ENCODE results near the gene CYP3A4. TPM values are rescaled to one million over a fixed set of nuclear protein-coding genes. Genes with fewer than 3 reads are reported as not detected.

CYP3A4 gene
- total RNA-seq, 1 experiment from 2014 or later: not detected

DNA sequence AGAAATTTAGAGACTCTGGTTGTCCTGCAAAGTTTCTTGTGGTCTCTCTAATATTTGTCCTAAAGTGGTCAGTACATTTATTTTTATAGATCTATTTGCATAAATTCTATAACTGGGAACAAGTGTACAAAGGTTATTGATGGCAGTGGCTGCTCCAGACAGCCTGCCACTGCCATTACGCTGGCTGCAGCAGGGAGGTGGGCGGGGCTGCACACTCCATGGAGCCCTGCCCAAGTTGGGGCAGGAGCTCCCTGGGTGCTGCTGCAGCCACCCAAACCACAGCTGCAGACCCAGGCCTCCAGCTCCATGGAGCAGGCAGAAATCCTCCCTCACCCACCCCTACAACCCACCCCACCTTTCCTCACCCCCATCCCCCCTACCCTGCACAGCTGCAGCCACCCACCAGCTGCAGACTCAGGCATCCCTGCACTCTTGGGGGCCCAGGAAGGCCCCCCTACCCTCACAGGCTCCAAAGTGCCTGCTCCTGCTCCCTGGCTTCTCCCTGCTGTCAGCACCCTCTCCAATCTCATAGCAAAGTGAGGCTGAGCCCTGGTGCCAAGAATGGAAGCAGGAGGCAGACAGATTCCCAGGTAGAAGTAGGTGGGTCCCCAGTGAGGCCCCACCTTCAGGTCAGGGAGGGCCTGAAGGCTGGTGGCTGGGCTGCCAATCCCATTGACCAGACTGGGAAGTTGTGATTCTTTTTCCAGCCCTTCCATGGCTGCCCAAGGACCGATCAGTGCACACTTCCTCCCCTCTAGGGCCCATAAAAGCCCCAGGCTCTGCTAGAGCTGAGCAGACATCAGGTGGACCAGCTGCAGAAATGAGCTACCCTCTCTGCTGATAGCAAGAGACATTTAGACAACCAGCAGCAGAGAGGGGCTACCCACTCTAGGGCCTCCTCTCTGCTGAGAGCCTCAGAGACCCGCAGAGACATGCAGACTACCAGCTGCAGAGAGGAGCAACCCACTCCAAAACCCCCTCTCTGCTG, 39.0 kb upstream of the CYP3A4 start:
- Mint-ChIP-seq H3K4me1 (peaks cover 2 to 4% of the 10 kb centered on the region in 2 experiments; a peak in 1 of 4 replicates), H3K27me3 (ENCODE audit: low read depth) (peaks cover 8% of the 10 kb centered on the region), H3K27ac (no peak overlapping the region), H3K36me3 (ENCODE audit: insufficient read depth in 1 of 3, low read depth in 3 of 3) (no peaks in the 10 kb centered on the region), H3K4me3 (no peak overlapping the region), H3K9me3 (no peaks in the 10 kb centered on the region)
- Histone ChIP-seq H3K4me1 (ENCODE audit: insufficient read depth, low read length) (no peaks in the 10 kb centered on the region), H3K27ac (ENCODE audit: insufficient read length, low read depth, low read length) (no peak overlapping the region), H2BK5ac (ENCODE audit: insufficient read length, low read length) (no peak overlapping the region), H3K56ac (ENCODE audit: insufficient read length, low read depth, low read length) (no peak overlapping the region), H2AFZ (ENCODE audit: low read length) (no peak overlapping the region), H2BK12ac (ENCODE audit: insufficient read length, low read depth, low read length) (no peak overlapping the region), H4K8ac (replicated peaks; ENCODE audit: insufficient read length, low read depth, low read length) (no peak overlapping the region), H3K79me2 (ENCODE audit: insufficient read depth, low read length) (no peaks in the 10 kb centered on the region), H4K5ac (ENCODE audit: insufficient read length, low read depth, low read length) (no peak overlapping the region), H3T11ph (ENCODE audit: low read length) (no peak overlapping the region), H3K27me3 (ENCODE audit: insufficient read depth, low read length) (no peaks in the 10 kb centered on the region), H3K23me2 (ENCODE audit: insufficient read length, low read depth, low read length, poor library complexity, severe bottlenecking) (no peaks in the 10 kb centered on the region), H3K18ac (ENCODE audit: insufficient read length, low read depth, low read length) (no peak overlapping the region), H4K20me1 (ENCODE audit: control insufficient read depth, insufficient read depth, insufficient read length) (no peaks in the 10 kb centered on the region), H3K4ac (ENCODE audit: low read depth, low read length) (no peak overlapping the region), H4K91ac (ENCODE audit: insufficient read length, low read depth, low read length) (no peak overlapping the region), H3K79me1 (ENCODE audit: insufficient read depth, low read depth, low read length, poor library complexity, severe bottlenecking) (no peaks in the 10 kb centered on the region), H3K23ac (ENCODE audit: insufficient read length, low read depth, low read length) (no peak overlapping the region), H3K9ac (ENCODE audit: extremely low read depth, insufficient read length, low read length) (no peak overlapping the region), H3K4me2 (ENCODE audit: insufficient read depth, insufficient read length, low read length) (no peak overlapping the region), H2AK5ac (ENCODE audit: insufficient read length, low read length) (no peak overlapping the region), H3K9me3 (ENCODE audit: control insufficient read depth, low read depth, low read length) (no peaks in the 10 kb centered on the region), H2BK120ac (ENCODE audit: low read depth, low read length, poor library complexity, severe bottlenecking) (no peak overlapping the region), H2BK15ac (ENCODE audit: low read depth, low read length) (no peak overlapping the region), H3K14ac (ENCODE audit: insufficient read depth, low read length) (no peak overlapping the region), H2BK20ac (ENCODE audit: low read depth, low read length, poor library complexity, severe bottlenecking) (no peak overlapping the region)
- WGBS (ENCODE audit: extremely low coverage, insufficient read length, low lambda C conversion rate): no CpG with 5 or more reads among the region's 4 CpGs
- no peak for DNase-seq
- TF ChIP-seq, protein P1, sequence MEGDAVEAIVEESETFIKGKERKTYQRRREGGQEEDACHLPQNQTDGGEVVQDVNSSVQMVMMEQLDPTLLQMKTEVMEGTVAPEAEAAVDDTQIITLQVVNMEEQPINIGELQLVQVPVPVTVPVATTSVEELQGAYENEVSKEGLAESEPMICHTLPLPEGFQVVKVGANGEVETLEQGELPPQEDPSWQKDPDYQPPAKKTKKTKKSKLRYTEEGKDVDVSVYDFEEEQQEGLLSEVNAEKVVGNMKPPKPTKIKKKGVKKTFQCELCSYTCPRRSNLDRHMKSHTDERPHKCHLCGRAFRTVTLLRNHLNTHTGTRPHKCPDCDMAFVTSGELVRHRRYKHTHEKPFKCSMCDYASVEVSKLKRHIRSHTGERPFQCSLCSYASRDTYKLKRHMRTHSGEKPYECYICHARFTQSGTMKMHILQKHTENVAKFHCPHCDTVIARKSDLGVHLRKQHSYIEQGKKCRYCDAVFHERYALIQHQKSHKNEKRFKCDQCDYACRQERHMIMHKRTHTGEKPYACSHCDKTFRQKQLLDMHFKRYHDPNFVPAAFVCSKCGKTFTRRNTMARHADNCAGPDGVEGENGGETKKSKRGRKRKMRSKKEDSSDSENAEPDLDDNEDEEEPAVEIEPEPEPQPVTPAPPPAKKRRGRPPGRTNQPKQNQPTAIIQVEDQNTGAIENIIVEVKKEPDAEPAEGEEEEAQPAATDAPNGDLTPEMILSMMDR (conservative IDR thresholded peaks at IDR 0.05): no peak
